Hepatocyte (in vitro differentiated cells): ENCODE results near the gene OLFM3. TPM values are rescaled to one million over a fixed set of nuclear protein-coding genes. Genes with fewer than 3 reads are reported as not detected.

Source experiments
- DNase-seq: peaks from one replicate; pipeline ENCODE4 v3.0.0-alpha.2; 2016; ENCODE audit warnings: low spot score
- H2AFZ ChIP-seq: fragments of 200-600 bp; sonication (generic); 2 replicates; pipeline ENCODE4 v1.6.0; 2016; ENCODE audit warnings: antibody characterized with exemption, mild to moderate bottlenecking
- H3K27ac ChIP-seq: fragments of 200-600 bp; sonication (generic); 2 replicates; pipeline ENCODE4 v1.5.1; 2016; ENCODE audit warnings: mild to moderate bottlenecking
- H3K27me3 ChIP-seq: fragments of 200-600 bp; sonication (generic); 2 replicates; pipeline ENCODE4 v1.6.1; 2016
- H3K36me3 ChIP-seq: fragments of 200-600 bp; sonication (generic); replicated peaks from 2 replicates; pipeline ENCODE4 v1.5.1; 2016; ENCODE audit warnings: low read depth; ENCODE audit not compliant: insufficient read depth
- H3K4me1 ChIP-seq: fragments of 200-600 bp; sonication (generic); 2 replicates; pipeline ENCODE4 v1.5.1; 2016; ENCODE audit warnings: mild to moderate bottlenecking, moderate library complexity; ENCODE audit not compliant: insufficient read depth
- H3K4me2 ChIP-seq: fragments of 200-600 bp; sonication (generic); 2 replicates; pipeline ENCODE4 v1.6.0; 2016
- H3K4me3 ChIP-seq: fragments of 200-600 bp; sonication (generic); 2 replicates; pipeline ENCODE4 v1.5.1; 2016; ENCODE audit warnings: mild to moderate bottlenecking
- H3K79me2 ChIP-seq: fragments of 200-600 bp; sonication (generic); 2 replicates; pipeline ENCODE4 v1.6.0; 2017; ENCODE audit warnings: mild to moderate bottlenecking
- H3K9me2 ChIP-seq: fragments of 200-600 bp; sonication (generic); replicated peaks from 2 replicates; pipeline ENCODE4 v1.6.0; 2017; ENCODE audit warnings: mild to moderate bottlenecking; ENCODE audit not compliant: insufficient read depth
- H3K9me3 ChIP-seq: fragments of 200-600 bp; sonication (generic); 2 replicates; pipeline ENCODE4 v1.5.1; 2016; ENCODE audit warnings: low read depth, mild to moderate bottlenecking
- H4K20me1 ChIP-seq: fragments of 200-600 bp; sonication (generic); 2 replicates; pipeline ENCODE4 v1.6.0; 2016; ENCODE audit warnings: mild to moderate bottlenecking; ENCODE audit not compliant: insufficient read depth, poor library complexity, severe bottlenecking
- EZH2 ChIP-seq: fragments of 200-600 bp; sonication (generic); IDR thresholded peaks from 2 replicates; pipeline ENCODE4 v1.6.1; 2016; ENCODE audit warnings: antibody characterized with exemption, mild to moderate bottlenecking, borderline replicate concordance
- EZH2phosphoT487 ChIP-seq: fragments of 200-600 bp; sonication (generic); IDR thresholded peaks from one replicate; pipeline ENCODE4 v1.6.1; 2018; ENCODE audit warnings: antibody characterized with exemption, mild to moderate bottlenecking, low read depth, moderate library complexity; ENCODE audit not compliant: unreplicated experiment, severe bottlenecking
- WGBS: methylation state at CpG from one replicate; pipeline ENCODE4 v1.1.6; 2016; ENCODE audit warnings: low lambda C conversion rate; ENCODE audit errors: missing lambda C conversion rate; 5-methylcytosine and 5-hydroxymethylcytosine counted together
- polyA plus RNA-seq: library from polyadenylated mRNA; unstranded; fragments of >200 nt; fragmentation: Nextera tagmentation; extraction: Ambion mirVana; gene quantifications from 2 replicates; pipeline ENCODE4 v1.2.1, GENCODE V29; 2016
- total RNA-seq: library from RNA; depleted of rRNA; stranded (reverse); fragments of >200 nt; gene quantifications from 2 replicates; pipeline ENCODE4 v1.2.3, GENCODE V29; 2014
- TF ChIP-seq, protein P1 (sequence below): fragments of 200-600 bp; sonication (generic); IDR thresholded peaks from 2 replicates; pipeline ENCODE4 v1.5.1; 2016; ENCODE audit warnings: antibody characterized with exemption, mild to moderate bottlenecking; ENCODE audit not compliant: poor library complexity

OLFM3 gene
- total and polyA plus RNA-seq, 2 experiments from 2014 or later: 2.7 to 6.2 TPM

DNA sequence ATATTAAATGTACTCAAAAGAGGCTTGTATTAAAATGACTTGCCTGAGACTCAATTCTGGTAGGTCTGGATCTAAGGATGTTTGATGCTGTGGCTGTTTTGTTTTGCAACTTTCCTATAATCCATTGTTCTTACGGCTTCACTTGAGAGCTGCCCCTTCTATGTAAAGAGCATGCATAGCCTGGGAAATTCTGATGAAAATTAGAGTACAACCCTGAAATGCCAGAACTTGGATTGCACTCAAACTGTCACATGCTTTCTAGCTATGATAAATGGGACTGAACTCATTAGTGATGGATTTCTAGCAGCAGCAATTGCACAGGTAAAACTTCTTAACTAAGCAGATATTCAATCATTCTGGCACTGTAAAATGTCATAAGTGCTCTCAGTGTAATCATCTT, 67.9 kb downstream of the OLFM3 start:
- Histone ChIP-seq H3K36me3 (no peaks in the 10 kb centered on the region), H3K9me3 (no peaks in the 10 kb centered on the region), H3K9me2 (no peaks in the 10 kb centered on the region), H2AFZ (no peak overlapping the region), H4K20me1 (no peaks in the 10 kb centered on the region), H3K4me3 (no peak overlapping the region), H3K4me2 (no peak overlapping the region), H3K27ac (no peak overlapping the region), H3K79me2 (no peaks in the 10 kb centered on the region), H3K27me3 (no peaks in the 10 kb centered on the region), H3K4me1 (no peaks in the 10 kb centered on the region)
- 78% methylated on average over 1 of the region's 1 CpG for WGBS
- TF ChIP-seq, protein P1, sequence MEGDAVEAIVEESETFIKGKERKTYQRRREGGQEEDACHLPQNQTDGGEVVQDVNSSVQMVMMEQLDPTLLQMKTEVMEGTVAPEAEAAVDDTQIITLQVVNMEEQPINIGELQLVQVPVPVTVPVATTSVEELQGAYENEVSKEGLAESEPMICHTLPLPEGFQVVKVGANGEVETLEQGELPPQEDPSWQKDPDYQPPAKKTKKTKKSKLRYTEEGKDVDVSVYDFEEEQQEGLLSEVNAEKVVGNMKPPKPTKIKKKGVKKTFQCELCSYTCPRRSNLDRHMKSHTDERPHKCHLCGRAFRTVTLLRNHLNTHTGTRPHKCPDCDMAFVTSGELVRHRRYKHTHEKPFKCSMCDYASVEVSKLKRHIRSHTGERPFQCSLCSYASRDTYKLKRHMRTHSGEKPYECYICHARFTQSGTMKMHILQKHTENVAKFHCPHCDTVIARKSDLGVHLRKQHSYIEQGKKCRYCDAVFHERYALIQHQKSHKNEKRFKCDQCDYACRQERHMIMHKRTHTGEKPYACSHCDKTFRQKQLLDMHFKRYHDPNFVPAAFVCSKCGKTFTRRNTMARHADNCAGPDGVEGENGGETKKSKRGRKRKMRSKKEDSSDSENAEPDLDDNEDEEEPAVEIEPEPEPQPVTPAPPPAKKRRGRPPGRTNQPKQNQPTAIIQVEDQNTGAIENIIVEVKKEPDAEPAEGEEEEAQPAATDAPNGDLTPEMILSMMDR: no peak
- TF ChIP-seq EZH2 (no peak), EZH2phosphoT487 (no peak)
- no peak for DNase-seq

DNA sequence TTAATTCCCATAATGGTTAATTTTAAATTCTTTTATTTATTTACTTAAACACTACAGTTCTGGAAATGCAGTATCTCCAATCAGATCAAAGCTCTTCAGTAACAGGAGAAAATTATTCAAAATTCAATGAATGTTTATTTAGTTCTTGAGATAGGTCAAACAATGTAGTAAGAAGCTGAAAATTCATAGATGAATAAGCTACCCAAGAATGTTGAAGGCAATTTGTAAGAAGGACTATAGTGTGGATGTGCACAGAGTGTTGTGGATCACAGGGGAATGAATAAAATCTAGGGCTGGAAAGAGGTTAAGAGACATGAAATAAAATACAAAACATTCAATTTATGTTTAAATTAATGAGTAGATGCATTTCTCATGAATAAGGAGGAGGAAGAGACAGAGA, 72.0 kb downstream of the OLFM3 start:
- no peaks in the 10 kb centered on the region for H3K27me3 ChIP-seq
- H3K9me2 ChIP-seq: no peaks in the 10 kb centered on the region
- H3K79me2 ChIP-seq: no peaks in the 10 kb centered on the region
- no peak overlapping the region for H3K27ac ChIP-seq
- no peak overlapping the region for H2AFZ ChIP-seq
- no peaks in the 10 kb centered on the region for H4K20me1 ChIP-seq
- TF ChIP-seq EZH2phosphoT487: no peak
- no peak for TF ChIP-seq EZH2
- TF ChIP-seq, protein P1: no peak
- no peak overlapping the region for H3K4me2 ChIP-seq
- no peak for DNase-seq
- no peaks in the 10 kb centered on the region for H3K9me3 ChIP-seq
- H3K36me3 ChIP-seq: no peaks in the 10 kb centered on the region
- no peak overlapping the region for H3K4me3 ChIP-seq
- no peaks in the 10 kb centered on the region for H3K4me1 ChIP-seq

DNA sequence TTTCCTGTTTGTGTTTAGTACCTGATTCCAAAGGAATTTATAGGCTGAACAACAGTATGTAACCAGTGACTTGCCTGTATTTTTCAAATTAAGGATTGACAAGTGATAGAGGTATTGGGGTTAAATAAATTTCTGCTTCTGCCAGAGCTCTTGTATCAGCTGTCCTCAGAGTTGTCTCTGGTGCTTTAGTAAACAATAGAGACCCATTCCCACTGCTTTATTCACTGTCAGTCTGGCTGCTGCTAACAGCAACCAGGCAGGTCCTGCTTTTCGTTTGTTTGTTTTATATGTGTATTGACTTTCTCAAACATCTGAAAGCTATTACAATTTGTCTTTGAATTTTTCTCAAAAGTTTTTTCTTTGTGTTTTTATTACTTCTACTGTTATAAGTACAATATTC, 76.1 kb downstream of the OLFM3 start:
- Histone ChIP-seq H3K79me2 (no peaks in the 10 kb centered on the region), H3K4me2 (no peak overlapping the region), H3K36me3 (no peaks in the 10 kb centered on the region), H2AFZ (no peak overlapping the region), H3K4me1 (no peaks in the 10 kb centered on the region), H4K20me1 (no peaks in the 10 kb centered on the region), H3K4me3 (no peak overlapping the region), H3K9me3 (no peaks in the 10 kb centered on the region), H3K9me2 (no peaks in the 10 kb centered on the region), H3K27me3 (no peaks in the 10 kb centered on the region), H3K27ac (no peak overlapping the region)
- WGBS: 17% methylated on average over 1 of the region's 1 CpG
- no peak for DNase-seq
- TF ChIP-seq EZH2phosphoT487: no peak
- TF ChIP-seq EZH2: no peak
- TF ChIP-seq, protein P1: no peak

DNA sequence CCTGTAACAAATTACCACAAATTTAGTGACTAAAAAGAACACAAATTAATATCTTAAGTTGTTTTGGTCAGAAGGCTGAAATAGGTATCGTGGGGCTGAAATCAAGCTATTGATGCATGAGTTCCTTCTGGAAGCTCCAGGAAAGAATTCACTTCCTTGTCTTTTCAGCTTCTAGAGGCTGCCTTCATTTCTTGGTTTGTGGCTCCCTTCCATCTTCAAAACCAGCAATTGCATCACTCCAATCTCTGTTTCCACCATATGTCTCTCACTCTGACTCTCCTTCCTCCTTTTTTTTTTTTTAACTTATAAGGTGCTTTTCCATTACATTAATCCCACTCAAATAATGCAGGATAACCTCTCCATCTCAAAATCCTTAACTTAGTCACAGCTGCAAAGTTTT, 78.4 kb downstream of the OLFM3 start:
- Histone ChIP-seq H3K4me2 (no peak overlapping the region), H3K9me2 (no peaks in the 10 kb centered on the region), H3K36me3 (no peaks in the 10 kb centered on the region), H2AFZ (no peak overlapping the region), H3K4me1 (no peaks in the 10 kb centered on the region), H3K27ac (no peak overlapping the region), H3K27me3 (no peaks in the 10 kb centered on the region), H3K79me2 (no peaks in the 10 kb centered on the region), H4K20me1 (no peaks in the 10 kb centered on the region), H3K9me3 (no peaks in the 10 kb centered on the region), H3K4me3 (no peak overlapping the region)
- TF ChIP-seq, protein P1: no peak
- no peak for TF ChIP-seq EZH2phosphoT487
- TF ChIP-seq EZH2: no peak
- DNase-seq: no peak
- 96% methylated on average over 1 of the region's 1 CpG for WGBS
